HEK293 (cell line): ENCODE results near the gene BTBD7.
A peak's percentile ranks its signal among the peaks of the same experiment; 100 is the strongest.

Source experiments
- BCL11A ChIP-seq: fragments of 450-650 bp; formaldehyde crosslinking; IDR thresholded peaks from 2 replicates; pipeline ENCODE4 v1.5.1; 2016; ENCODE audit warnings: low read depth, missing biosample characterization, missing genetic modification characterization
- TCF7L2 ChIP-seq: IDR thresholded peaks from 2 replicates; pipeline ENCODE4 v1.6.1; 2011; ENCODE audit warnings: low read depth, mild to moderate bottlenecking, inconsistent platforms, low read length, moderate library complexity, borderline replicate concordance
- ZNF146 ChIP-seq: fragments of 450-650 bp; formaldehyde crosslinking; IDR thresholded peaks from 2 replicates; pipeline ENCODE4 v1.5.1; 2016; ENCODE audit warnings: missing biosample characterization, missing genetic modification characterization
- ZNF624 ChIP-seq: fragments of 450-650 bp; formaldehyde crosslinking; IDR thresholded peaks from 2 replicates; pipeline ENCODE4 v1.5.1; 2017; ENCODE audit warnings: missing biosample characterization, missing genetic modification characterization
- ZNF843 ChIP-seq: fragments of 450-650 bp; formaldehyde crosslinking; IDR thresholded peaks from 2 replicates; pipeline ENCODE4 v1.5.1; 2016; ENCODE audit warnings: missing biosample characterization, missing genetic modification characterization
- TF ChIP-seq, protein P1 (sequence below): fragments of 450-650 bp; formaldehyde crosslinking; IDR thresholded peaks from 2 replicates; pipeline ENCODE4 v1.5.1; 2016; ENCODE audit warnings: missing biosample characterization, missing genetic modification characterization
- TF ChIP-seq, protein P2 (sequence below): fragments of 450-650 bp; formaldehyde crosslinking; IDR thresholded peaks from 2 replicates; pipeline ENCODE4 v1.5.1; 2016; ENCODE audit warnings: missing biosample characterization, missing genetic modification characterization
- TF ChIP-seq, protein P3 (sequence below): fragments of 450-650 bp; formaldehyde crosslinking; IDR thresholded peaks from 2 replicates; pipeline ENCODE4 v1.5.1; 2016; ENCODE audit warnings: missing biosample characterization, missing genetic modification characterization
- TF ChIP-seq, protein P4 (sequence below): fragments of 450-650 bp; formaldehyde crosslinking; IDR thresholded peaks from 2 replicates; pipeline ENCODE4 v1.5.1; 2016; ENCODE audit warnings: missing biosample characterization, missing genetic modification characterization
- TF ChIP-seq, protein P5 (sequence below): sonication (generic); formaldehyde crosslinking; IDR thresholded peaks from 2 replicates; pipeline ENCODE4 v1.8.1; 2022; ENCODE audit warnings: mild to moderate bottlenecking, moderate library complexity, missing genetic modification reagents
- TF ChIP-seq, protein P6 (sequence below): fragments of 450-650 bp; formaldehyde crosslinking; IDR thresholded peaks from 2 replicates; pipeline ENCODE4 v1.5.1; 2016; ENCODE audit warnings: missing biosample characterization, missing genetic modification characterization

DNA sequence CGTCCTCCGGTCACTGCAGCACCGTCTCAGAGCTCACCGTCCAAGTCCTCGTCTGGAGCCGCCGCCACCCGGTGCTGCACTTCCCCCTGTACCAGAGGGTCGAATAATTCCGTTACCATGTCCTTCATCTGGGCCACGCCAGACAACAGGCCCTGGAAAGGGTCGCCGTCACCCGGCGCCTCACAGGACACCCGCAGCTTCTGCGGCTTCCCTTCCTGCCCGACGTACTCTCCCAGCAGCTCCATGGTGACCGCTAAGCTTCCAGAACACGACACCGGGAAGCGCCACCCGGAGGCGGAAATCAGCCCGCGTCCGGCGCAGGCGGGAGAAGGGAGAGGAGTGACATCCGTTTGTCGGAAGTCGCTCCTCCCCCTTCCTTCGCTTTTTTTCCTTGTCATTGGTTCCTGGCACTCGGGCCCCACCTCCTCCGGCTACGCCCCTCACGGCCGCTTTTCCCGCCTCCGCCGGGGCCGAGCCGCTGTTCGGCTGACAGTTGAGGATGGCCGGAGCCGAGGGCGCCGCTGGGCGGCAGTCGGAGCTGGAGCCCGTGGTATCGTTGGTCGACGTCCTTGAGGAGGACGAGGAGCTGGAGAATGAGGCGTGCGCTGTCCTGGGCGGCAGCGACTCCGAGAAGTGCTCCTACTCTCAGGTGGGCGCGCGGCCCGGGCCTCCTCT is 125.9 kb downstream of the BTBD7 start, which contains the start of the genes GON7 and UBR7:
- no peak for TF ChIP-seq ZNF843
- TF ChIP-seq, protein P1, sequence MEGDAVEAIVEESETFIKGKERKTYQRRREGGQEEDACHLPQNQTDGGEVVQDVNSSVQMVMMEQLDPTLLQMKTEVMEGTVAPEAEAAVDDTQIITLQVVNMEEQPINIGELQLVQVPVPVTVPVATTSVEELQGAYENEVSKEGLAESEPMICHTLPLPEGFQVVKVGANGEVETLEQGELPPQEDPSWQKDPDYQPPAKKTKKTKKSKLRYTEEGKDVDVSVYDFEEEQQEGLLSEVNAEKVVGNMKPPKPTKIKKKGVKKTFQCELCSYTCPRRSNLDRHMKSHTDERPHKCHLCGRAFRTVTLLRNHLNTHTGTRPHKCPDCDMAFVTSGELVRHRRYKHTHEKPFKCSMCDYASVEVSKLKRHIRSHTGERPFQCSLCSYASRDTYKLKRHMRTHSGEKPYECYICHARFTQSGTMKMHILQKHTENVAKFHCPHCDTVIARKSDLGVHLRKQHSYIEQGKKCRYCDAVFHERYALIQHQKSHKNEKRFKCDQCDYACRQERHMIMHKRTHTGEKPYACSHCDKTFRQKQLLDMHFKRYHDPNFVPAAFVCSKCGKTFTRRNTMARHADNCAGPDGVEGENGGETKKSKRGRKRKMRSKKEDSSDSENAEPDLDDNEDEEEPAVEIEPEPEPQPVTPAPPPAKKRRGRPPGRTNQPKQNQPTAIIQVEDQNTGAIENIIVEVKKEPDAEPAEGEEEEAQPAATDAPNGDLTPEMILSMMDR (tag by site-specific recombination) = no peak; the same call in none of the 2 replicates
- TF ChIP-seq, protein P2, sequence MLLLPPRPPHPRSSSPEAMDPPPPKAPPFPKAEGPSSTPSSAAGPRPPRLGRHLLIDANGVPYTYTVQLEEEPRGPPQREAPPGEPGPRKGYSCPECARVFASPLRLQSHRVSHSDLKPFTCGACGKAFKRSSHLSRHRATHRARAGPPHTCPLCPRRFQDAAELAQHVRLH (tag by site-specific recombination) = no peak
- TF ChIP-seq, protein P3, sequence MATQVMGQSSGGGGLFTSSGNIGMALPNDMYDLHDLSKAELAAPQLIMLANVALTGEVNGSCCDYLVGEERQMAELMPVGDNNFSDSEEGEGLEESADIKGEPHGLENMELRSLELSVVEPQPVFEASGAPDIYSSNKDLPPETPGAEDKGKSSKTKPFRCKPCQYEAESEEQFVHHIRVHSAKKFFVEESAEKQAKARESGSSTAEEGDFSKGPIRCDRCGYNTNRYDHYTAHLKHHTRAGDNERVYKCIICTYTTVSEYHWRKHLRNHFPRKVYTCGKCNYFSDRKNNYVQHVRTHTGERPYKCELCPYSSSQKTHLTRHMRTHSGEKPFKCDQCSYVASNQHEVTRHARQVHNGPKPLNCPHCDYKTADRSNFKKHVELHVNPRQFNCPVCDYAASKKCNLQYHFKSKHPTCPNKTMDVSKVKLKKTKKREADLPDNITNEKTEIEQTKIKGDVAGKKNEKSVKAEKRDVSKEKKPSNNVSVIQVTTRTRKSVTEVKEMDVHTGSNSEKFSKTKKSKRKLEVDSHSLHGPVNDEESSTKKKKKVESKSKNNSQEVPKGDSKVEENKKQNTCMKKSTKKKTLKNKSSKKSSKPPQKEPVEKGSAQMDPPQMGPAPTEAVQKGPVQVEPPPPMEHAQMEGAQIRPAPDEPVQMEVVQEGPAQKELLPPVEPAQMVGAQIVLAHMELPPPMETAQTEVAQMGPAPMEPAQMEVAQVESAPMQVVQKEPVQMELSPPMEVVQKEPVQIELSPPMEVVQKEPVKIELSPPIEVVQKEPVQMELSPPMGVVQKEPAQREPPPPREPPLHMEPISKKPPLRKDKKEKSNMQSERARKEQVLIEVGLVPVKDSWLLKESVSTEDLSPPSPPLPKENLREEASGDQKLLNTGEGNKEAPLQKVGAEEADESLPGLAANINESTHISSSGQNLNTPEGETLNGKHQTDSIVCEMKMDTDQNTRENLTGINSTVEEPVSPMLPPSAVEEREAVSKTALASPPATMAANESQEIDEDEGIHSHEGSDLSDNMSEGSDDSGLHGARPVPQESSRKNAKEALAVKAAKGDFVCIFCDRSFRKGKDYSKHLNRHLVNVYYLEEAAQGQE (tag by site-specific recombination) = no peak
- TF ChIP-seq ZNF146 (tag by site-specific recombination) = no peak
- TF ChIP-seq ZNF624 = no peak
- TF ChIP-seq TCF7L2 = no peak
- TF ChIP-seq, protein P4, sequence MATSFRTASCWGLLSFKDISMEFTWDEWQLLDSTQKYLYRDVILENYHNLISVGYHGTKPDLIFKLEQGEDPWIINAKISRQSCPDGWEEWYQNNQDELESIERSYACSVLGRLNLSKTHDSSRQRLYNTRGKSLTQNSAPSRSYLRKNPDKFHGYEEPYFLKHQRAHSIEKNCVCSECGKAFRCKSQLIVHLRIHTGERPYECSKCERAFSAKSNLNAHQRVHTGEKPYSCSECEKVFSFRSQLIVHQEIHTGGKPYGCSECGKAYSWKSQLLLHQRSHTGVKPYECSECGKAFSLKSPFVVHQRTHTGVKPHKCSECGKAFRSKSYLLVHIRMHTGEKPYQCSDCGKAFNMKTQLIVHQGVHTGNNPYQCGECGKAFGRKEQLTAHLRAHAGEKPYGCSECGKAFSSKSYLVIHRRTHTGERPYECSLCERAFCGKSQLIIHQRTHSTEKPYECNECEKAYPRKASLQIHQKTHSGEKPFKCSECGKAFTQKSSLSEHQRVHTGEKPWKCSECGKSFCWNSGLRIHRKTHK (tag by site-specific recombination) = no peak
- TF ChIP-seq BCL11A (tag by site-specific recombination) = 0 out of 2 replicates have a peak, but pooled peaks have one; percentile 33
- TF ChIP-seq, protein P5, sequence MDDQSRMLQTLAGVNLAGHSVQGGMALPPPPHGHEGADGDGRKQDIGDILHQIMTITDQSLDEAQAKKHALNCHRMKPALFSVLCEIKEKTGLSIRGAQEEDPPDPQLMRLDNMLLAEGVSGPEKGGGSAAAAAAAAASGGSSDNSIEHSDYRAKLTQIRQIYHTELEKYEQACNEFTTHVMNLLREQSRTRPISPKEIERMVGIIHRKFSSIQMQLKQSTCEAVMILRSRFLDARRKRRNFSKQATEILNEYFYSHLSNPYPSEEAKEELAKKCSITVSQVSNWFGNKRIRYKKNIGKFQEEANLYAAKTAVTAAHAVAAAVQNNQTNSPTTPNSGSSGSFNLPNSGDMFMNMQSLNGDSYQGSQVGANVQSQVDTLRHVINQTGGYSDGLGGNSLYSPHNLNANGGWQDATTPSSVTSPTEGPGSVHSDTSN = 0 out of 2 replicates have a peak, but pooled peaks have one; percentile 48
- TF ChIP-seq, protein P6, sequence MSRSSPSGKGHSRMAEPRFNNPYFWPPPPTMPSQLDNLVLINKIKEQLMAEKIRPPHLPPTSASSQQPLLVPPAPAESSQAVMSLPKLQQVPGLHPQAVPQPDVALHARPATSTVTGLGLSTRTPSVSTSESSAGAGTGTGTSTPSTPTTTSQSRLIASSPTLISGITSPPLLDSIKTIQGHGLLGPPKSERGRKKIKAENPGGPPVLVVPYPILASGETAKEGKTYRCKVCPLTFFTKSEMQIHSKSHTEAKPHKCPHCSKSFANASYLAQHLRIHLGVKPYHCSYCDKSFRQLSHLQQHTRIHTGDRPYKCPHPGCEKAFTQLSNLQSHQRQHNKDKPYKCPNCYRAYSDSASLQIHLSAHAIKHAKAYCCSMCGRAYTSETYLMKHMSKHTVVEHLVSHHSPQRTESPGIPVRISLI = no peak
